ENCODE data around the gene TAL1. TPM values are rescaled to one million over a fixed set of nuclear protein-coding genes. Genes with fewer than 3 reads are reported as not detected.

TAL1 gene
- total and polyA plus RNA-seq, 2 of the 13 experiments (the other 11 are each of a cell fraction or from before 2014, with no cell fraction given): 0.05 TPM; not detected in 1

DNA sequence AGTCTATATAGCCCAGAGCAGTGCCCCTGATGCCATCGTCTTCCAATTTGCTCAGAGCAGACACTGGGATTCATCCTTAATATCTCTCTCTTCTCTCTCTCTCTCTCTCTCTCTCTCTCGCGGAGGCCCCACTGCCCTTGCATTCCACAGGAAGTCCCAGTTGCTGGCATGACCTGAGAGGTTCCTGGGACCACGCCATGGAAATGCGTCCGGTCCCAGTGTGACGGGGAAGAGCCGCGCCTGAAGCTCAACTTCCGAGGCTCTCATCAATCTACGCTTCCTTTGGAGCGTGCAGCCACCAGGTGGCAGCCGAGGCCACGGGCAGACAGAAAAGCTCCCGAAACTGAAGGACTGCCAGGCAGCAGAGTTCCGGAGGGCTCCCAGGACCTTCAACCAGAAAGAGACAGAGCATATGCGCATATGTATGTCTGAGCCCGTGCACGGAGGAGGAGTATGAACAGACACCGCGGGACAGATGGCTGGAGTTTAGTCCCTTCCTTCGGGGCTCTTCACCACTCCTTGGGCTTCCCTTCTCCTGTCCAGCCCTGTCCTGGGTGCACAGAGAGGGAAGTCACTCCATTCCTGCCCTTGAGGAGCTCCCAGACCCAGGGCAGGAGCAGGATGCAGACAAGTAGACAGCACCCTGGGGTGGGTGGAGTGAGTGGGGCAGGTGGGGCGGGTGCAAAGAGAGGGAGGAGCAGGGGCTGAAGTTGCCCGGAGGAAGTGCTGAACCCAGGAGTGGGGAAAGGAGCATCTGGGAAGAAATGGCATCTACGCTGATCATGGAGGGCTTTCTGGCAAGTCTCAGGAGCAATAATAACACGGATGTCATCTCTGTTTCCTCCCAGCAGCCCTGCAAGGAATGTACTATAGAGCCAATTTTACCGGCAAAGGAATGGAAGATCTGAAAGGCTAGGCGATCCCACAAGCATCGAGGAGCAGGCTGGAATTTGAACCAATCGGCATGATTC is 52.7 kb downstream of the TAL1 start (continued):
- TF ChIP-seq, protein P1, sequence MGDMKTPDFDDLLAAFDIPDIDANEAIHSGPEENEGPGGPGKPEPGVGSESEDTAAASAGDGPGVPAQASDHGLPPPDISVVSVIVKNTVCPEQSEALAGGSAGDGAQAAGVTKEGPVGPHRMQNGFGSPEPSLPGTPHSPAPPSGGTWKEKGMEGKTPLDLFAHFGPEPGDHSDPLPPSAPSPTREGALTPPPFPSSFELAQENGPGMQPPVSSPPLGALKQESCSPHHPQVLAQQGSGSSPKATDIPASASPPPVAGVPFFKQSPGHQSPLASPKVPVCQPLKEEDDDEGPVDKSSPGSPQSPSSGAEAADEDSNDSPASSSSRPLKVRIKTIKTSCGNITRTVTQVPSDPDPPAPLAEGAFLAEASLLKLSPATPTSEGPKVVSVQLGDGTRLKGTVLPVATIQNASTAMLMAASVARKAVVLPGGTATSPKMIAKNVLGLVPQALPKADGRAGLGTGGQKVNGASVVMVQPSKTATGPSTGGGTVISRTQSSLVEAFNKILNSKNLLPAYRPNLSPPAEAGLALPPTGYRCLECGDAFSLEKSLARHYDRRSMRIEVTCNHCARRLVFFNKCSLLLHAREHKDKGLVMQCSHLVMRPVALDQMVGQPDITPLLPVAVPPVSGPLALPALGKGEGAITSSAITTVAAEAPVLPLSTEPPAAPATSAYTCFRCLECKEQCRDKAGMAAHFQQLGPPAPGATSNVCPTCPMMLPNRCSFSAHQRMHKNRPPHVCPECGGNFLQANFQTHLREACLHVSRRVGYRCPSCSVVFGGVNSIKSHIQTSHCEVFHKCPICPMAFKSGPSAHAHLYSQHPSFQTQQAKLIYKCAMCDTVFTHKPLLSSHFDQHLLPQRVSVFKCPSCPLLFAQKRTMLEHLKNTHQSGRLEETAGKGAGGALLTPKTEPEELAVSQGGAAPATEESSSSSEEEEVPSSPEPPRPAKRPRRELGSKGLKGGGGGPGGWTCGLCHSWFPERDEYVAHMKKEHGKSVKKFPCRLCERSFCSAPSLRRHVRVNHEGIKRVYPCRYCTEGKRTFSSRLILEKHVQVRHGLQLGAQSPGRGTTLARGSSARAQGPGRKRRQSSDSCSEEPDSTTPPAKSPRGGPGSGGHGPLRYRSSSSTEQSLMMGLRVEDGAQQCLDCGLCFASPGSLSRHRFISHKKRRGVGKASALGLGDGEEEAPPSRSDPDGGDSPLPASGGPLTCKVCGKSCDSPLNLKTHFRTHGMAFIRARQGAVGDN (CRISPR knock-in tag; IDR thresholded peaks at IDR 0.05): peak; percentile 86
- TF ChIP-seq SP2 (CRISPR knock-in tag; IDR thresholded peaks at IDR 0.05) (peak; percentile 38; the same call in 1 of the 2 replicates), FOXA3 (CRISPR knock-in tag; IDR thresholded peaks at IDR 0.05) (peak; percentile 29; the same call in 1 of the 2 replicates), TBL1XR1 (IDR thresholded peaks at IDR 0.05; ENCODE audit: borderline replicate concordance, low read length, partially characterized antibody) (peak; percentile 55), JUND (CRISPR knock-in tag; IDR thresholded peaks at IDR 0.05) (no peak), ZFP41 (CRISPR knock-in tag; IDR thresholded peaks at IDR 0.05; ENCODE audit: borderline replicate concordance) (peak; percentile 49; the same call in 1 of the 2 replicates), MIER2 (CRISPR knock-in tag; IDR thresholded peaks at IDR 0.05) (peak; percentile 74; the same call in 1 of the 2 replicates), SRSF1 (optimal IDR thresholded peaks at IDR 0.05; ENCODE audit: low read depth, low read length) (peak; percentile 80), SOX13 (IDR thresholded peaks at IDR 0.05) (no peak), SOX13 (CRISPR knock-in tag; conservative IDR thresholded peaks at IDR 0.05 in 1 of 2, IDR thresholded peaks at IDR 0.05 in 1 of 2) (peak in 1 of 2 experiments; percentile 26; a peak in 1 of 4 replicates), ZNF282 (IDR thresholded peaks at IDR 0.05; ENCODE audit: partially characterized antibody) (no peak), ZNF7 (CRISPR knock-in tag; IDR thresholded peaks at IDR 0.05) (no peak), KDM5A (IDR thresholded peaks at IDR 0.05; ENCODE audit: borderline replicate concordance, low read length) (peak; percentile 84), RARG (CRISPR knock-in tag; IDR thresholded peaks at IDR 0.05; ENCODE audit: low read depth) (no peak)
- TF ChIP-seq, protein P2, sequence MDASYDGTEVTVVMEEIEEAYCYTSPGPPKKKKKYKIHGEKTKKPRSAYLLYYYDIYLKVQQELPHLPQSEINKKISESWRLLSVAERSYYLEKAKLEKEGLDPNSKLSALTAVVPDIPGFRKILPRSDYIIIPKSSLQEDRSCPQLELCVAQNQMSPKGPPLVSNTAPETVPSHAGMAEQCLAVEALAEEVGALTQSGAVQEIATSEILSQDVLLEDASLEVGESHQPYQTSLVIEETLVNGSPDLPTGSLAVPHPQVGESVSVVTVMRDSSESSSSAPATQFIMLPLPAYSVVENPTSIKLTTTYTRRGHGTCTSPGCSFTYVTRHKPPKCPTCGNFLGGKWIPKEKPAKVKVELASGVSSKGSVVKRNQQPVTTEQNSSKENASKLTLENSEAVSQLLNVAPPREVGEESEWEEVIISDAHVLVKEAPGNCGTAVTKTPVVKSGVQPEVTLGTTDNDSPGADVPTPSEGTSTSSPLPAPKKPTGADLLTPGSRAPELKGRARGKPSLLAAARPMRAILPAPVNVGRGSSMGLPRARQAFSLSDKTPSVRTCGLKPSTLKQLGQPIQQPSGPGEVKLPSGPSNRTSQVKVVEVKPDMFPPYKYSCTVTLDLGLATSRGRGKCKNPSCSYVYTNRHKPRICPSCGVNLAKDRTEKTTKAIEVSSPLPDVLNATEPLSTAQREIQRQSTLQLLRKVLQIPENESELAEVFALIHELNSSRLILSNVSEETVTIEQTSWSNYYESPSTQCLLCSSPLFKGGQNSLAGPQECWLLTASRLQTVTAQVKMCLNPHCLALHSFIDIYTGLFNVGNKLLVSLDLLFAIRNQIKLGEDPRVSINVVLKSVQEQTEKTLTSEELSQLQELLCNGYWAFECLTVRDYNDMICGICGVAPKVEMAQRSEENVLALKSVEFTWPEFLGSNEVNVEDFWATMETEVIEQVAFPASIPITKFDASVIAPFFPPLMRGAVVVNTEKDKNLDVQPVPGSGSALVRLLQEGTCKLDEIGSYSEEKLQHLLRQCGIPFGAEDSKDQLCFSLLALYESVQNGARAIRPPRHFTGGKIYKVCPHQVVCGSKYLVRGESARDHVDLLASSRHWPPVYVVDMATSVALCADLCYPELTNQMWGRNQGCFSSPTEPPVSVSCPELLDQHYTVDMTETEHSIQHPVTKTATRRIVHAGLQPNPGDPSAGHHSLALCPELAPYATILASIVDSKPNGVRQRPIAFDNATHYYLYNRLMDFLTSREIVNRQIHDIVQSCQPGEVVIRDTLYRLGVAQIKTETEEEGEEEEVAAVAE (CRISPR knock-in tag; IDR thresholded peaks at IDR 0.05; ENCODE audit: borderline replicate concordance): peak; percentile 51; the same call in 1 of the 2 replicates
- TF ChIP-seq, protein P3, sequence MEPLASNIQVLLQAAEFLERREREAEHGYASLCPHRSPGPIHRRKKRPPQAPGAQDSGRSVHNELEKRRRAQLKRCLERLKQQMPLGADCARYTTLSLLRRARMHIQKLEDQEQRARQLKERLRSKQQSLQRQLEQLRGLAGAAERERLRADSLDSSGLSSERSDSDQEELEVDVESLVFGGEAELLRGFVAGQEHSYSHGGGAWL (CRISPR knock-in tag; IDR thresholded peaks at IDR 0.05): peak; percentile 66; the same call in 1 of the 2 replicates
